Tibial artery (tissue), 4 donors: Measurements from ENCODE around the gene TMCC2.

Experiments used
- DNase-seq, 2 donors: peaks; one replicate each; pipeline ENCODE4 v3.0.0-alpha.2; 2019
- H3K27ac ChIP-seq, 2 donors: fragments of 200-600 bp; sonication (generic) in 1 of 2; 1 replicate in 1 of 2; 2 replicates in 1 of 2; pipeline ENCODE4 v1.5.1; 2018 to 2019; ENCODE audit warnings: mild to moderate bottlenecking in 1 of 2
- H3K27me3 ChIP-seq, 2 donors: fragments of 200-600 bp; sonication (generic) in 1 of 2; one replicate each; pipeline versions ENCODE4 v1.5.1 to v1.6.0; 2016 to 2019
- H3K36me3 ChIP-seq, 3 donors: fragments of 200-600 bp; sonication (generic) in 2 of 3; one replicate each; pipeline ENCODE4 v1.5.1; 2016 to 2019; ENCODE audit warnings: mild to moderate bottlenecking in 2 of 3
- H3K4me1 ChIP-seq, 4 donors: fragments of 200-600 bp; sonication (generic) in 2 of 4; 1 replicate in 3 of 4; 2 replicates in 1 of 4; pipeline ENCODE4 v1.5.1; 2016 to 2019
- H3K4me3 ChIP-seq, 2 donors: fragments of 200-600 bp; sonication (generic) in 1 of 2; 1 replicate in 1 of 2; 2 replicates in 1 of 2; pipeline ENCODE4 v1.5.1; 2018 to 2019; ENCODE audit warnings: mild to moderate bottlenecking in 2 of 2
- H3K9me3 ChIP-seq, 3 donors: fragments of 200-600 bp; sonication (generic) in 1 of 3; one replicate each; pipeline ENCODE4 v1.5.1; 2016 to 2019
- intact Hi-C: fragments of 100-400 bp; cut with DNase I; formaldehyde crosslinking; loops from one replicate; pipeline ENCODE4 v1.15.0; 2023; ENCODE audit warnings: low total_unique reads
- TF ChIP-seq, protein P1 (sequence below), 2 experiments: fragments of 200-600 bp in 1 of 2; fragments of 450-650 bp in 1 of 2; IDR thresholded peaks; one replicate each; pipeline ENCODE4 v1.5.1; 2017 to 2019; ENCODE audit warnings: antibody characterized with exemption in 2 of 2, mild to moderate bottlenecking in 1 of 2, moderate library complexity in 1 of 2

TMCC2 gene

GRCh38 chr1:205187420-205187819 lies 40.3 kb upstream of the TMCC2 start:
- Histone ChIP-seq H3K36me3 (peaks cover 5 to 16% (median 9%) of the 10 kb centered on the region in 3 donors), H3K27me3 (no peaks in the 10 kb centered on the region), H3K9me3 (no peaks in the 10 kb centered on the region), H3K4me3 (no peak overlapping the region), H3K4me1 (peaks cover 0 to 44% (median 12%) of the 10 kb centered on the region in 4 donors), H3K27ac (no peak overlapping the region)
- intact Hi-C loops = no loop called here
- TF ChIP-seq, protein P1, sequence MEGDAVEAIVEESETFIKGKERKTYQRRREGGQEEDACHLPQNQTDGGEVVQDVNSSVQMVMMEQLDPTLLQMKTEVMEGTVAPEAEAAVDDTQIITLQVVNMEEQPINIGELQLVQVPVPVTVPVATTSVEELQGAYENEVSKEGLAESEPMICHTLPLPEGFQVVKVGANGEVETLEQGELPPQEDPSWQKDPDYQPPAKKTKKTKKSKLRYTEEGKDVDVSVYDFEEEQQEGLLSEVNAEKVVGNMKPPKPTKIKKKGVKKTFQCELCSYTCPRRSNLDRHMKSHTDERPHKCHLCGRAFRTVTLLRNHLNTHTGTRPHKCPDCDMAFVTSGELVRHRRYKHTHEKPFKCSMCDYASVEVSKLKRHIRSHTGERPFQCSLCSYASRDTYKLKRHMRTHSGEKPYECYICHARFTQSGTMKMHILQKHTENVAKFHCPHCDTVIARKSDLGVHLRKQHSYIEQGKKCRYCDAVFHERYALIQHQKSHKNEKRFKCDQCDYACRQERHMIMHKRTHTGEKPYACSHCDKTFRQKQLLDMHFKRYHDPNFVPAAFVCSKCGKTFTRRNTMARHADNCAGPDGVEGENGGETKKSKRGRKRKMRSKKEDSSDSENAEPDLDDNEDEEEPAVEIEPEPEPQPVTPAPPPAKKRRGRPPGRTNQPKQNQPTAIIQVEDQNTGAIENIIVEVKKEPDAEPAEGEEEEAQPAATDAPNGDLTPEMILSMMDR (IDR thresholded peaks at IDR 0.05) = no peak
- DNase-seq = no peak

DNA sequence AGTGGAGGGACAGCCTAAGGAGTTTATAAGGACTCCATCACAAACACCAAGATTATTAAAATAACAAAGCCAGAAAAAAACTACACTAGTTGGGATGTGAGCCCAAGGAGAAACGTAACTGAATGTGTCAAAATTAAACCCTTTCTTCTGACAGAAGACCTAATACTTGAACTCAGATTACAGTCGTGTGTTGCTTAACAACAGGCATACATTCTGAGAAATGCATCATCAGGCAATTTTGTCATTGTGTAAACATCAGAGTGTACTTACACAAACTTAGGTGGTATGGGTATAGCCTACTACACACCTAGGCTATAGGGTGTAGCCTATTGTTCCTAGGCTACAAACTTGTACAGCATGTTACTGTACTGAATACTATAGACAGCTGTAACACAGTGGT lies 39.6 kb upstream of the TMCC2 start:
- TF ChIP-seq, protein P1 (IDR thresholded peaks at IDR 0.05) = no peak
- DNase-seq = no peak
- intact Hi-C loops = no loop called here
- no peaks in the 10 kb centered on the region for H3K9me3 ChIP-seq
- H3K4me1 ChIP-seq = peaks cover 0 to 42% (median 12%) of the 10 kb centered on the region in 4 donors
- H3K4me3 ChIP-seq = no peak overlapping the region
- H3K27me3 ChIP-seq = no peaks in the 10 kb centered on the region
- H3K27ac ChIP-seq = no peak overlapping the region
- H3K36me3 ChIP-seq = peaks cover 5 to 16% (median 9%) of the 10 kb centered on the region in 3 donors

DNA sequence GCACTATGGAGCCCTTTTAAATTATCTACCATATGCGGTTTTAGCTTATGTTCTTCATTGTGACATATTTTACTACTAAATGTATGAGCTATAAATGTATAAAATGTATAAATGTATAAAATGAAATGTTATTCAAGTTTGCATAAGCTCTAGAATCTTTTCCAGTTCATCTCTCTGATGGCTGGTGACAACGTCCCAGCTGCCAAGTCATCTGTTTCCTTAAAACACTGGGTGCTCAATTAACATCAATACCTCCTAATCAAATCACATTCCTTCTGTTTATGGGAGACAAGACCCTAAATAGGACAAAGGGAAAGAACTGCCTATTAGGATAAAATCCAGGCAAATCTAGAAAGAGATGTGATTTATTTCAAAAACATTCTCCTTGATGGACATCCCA lies 39.1 kb upstream of the TMCC2 start:
- intact Hi-C loops = no loop called here
- TF ChIP-seq, protein P1 (IDR thresholded peaks at IDR 0.05) = no peak

GRCh38 chr1:205189131-205189530 lies 38.6 kb upstream of the TMCC2 start:
- Histone ChIP-seq H3K9me3 (no peaks in the 10 kb centered on the region), H3K36me3 (peaks cover 5 to 16% (median 9%) of the 10 kb centered on the region in 3 donors), H3K4me1 (peaks cover 0 to 31% (median 9%) of the 10 kb centered on the region in 4 donors), H3K4me3 (no peak overlapping the region), H3K27me3 (no peaks in the 10 kb centered on the region), H3K27ac (no peak overlapping the region)
- TF ChIP-seq, protein P1 (IDR thresholded peaks at IDR 0.05) = no peak
- no peak for DNase-seq
- intact Hi-C loops = no loop called here

More for the DNA sequence above, 39.1 kb upstream of the TMCC2 start:
- Histone ChIP-seq H3K4me3 (no peak overlapping the region), H3K36me3 (peaks cover 5 to 16% (median 9%) of the 10 kb centered on the region in 3 donors), H3K9me3 (no peaks in the 10 kb centered on the region), H3K27ac (no peak overlapping the region), H3K27me3 (no peaks in the 10 kb centered on the region), H3K4me1 (peaks cover 0 to 37% (median 11%) of the 10 kb centered on the region in 4 donors)
- no peak for DNase-seq

DNA sequence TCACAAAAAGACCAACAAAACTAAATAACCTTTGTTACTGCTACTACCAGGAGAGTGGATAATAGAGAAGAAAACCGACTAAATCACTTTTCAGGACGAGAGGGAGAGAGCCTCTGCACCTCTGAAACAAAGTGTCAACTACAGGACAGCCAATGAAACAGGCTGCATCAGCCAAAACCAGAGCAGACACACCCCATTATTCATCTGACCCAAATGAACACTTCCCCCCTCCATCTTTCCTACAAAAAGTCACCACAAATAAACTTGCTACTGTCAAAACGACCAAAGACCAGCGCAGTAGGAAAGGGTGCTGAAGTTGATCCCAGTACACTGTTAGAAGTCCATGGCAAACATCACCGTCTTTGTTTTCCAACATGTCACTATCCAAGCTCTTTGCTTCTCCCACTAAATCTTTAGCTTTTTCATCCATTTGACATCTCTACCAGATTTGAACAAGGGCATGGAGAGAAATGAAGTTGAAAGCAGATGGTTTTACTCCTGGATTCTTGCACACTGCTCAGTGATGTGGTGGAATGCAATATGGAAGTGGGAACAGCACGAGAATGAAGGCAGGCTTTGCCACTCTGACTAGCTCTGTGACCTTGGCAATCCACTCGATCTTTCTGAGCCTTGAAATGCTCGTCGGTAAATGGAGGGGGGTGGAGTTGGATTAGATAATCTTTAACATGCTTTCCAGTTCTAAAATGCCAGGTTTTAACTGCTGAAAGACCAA lies 36.7 kb upstream of the TMCC2 start:
- no peak for DNase-seq
- Histone ChIP-seq H3K27ac (no peak overlapping the region), H3K4me3 (no peak overlapping the region), H3K9me3 (no peaks in the 10 kb centered on the region), H3K36me3 (peaks cover 5 to 10% (median 9%) of the 10 kb centered on the region in 3 donors), H3K27me3 (no peaks in the 10 kb centered on the region), H3K4me1 (peaks cover 0 to 38% (median 11%) of the 10 kb centered on the region in 4 donors)
- TF ChIP-seq, protein P1 (IDR thresholded peaks at IDR 0.05) = no peak
- intact Hi-C loops = no loop called here
